ENCODE data around the gene VPS39. TPM values are rescaled to one million over a fixed set of nuclear protein-coding genes. Genes with fewer than 3 reads are reported as not detected.

Gene VPS39
- total and polyA plus RNA-seq, 8 donors, result 26.4 to 52.6 (median 32.7) TPM

DNA sequence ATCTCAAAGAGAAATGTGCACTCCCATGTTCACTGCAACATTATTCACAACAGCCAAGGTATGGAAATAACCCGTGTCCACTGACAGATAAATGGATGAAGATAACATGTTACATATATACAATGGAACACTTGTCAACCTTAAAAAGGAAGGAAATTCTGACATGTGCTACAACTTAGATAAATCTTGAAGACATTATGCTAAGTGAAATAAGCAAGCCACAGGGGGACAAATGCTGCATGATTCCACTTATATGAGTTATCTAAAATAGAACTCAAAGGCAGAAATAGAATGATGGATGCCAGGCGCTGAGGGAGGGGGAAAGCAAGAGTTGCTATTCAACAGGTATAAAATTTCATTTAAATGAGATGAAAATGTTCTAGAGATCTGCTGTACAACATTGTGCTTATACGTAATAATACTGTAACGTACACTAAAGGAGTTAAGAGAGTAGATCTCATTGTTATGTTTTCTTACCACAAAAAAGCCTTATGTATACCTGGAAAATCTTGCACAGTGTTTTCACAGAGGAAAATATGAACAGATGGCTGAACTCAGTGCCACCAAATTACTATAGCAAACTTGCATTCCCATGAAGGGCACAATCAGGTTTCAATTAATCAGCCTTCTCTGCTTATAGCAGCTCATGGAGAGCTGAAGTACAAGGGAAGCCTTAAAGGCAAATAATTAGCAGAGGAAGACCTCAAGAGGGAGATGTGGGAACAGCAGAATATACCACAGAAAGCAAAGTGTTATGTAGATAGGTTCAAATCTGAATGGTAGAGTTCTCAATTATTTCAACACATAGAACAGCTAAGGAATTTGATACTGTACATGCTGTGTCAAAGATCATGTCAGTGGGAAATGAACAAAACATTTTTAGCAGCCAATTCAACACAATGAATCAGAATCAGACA lies 8.1 kb upstream of the VPS39 start:
- H3K4me1 ChIP-seq, result no peaks in the 10 kb centered on the region
- no peaks in the 10 kb centered on the region for H3K27me3 ChIP-seq
- H3K9me3 ChIP-seq, result no peaks in the 10 kb centered on the region
- H3K36me3 ChIP-seq, result peaks cover 0 to 45% (median 14%) of the 10 kb centered on the region in 3 donors
- no peak for ATAC-seq
- H3K27ac ChIP-seq, result no peak overlapping the region
- intact Hi-C loops (cut with DNase I), result no loop called here
- TF ChIP-seq, protein P1, sequence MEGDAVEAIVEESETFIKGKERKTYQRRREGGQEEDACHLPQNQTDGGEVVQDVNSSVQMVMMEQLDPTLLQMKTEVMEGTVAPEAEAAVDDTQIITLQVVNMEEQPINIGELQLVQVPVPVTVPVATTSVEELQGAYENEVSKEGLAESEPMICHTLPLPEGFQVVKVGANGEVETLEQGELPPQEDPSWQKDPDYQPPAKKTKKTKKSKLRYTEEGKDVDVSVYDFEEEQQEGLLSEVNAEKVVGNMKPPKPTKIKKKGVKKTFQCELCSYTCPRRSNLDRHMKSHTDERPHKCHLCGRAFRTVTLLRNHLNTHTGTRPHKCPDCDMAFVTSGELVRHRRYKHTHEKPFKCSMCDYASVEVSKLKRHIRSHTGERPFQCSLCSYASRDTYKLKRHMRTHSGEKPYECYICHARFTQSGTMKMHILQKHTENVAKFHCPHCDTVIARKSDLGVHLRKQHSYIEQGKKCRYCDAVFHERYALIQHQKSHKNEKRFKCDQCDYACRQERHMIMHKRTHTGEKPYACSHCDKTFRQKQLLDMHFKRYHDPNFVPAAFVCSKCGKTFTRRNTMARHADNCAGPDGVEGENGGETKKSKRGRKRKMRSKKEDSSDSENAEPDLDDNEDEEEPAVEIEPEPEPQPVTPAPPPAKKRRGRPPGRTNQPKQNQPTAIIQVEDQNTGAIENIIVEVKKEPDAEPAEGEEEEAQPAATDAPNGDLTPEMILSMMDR (IDR thresholded peaks at IDR 0.05), result no peak
- WGBS, 2 donors, result 90 to 93% methylated on average over 4 of the region's 4 CpGs
- no peak for DNase-seq
- no peak for FAIRE-seq
- no peak overlapping the region for H3K4me3 ChIP-seq

DNA sequence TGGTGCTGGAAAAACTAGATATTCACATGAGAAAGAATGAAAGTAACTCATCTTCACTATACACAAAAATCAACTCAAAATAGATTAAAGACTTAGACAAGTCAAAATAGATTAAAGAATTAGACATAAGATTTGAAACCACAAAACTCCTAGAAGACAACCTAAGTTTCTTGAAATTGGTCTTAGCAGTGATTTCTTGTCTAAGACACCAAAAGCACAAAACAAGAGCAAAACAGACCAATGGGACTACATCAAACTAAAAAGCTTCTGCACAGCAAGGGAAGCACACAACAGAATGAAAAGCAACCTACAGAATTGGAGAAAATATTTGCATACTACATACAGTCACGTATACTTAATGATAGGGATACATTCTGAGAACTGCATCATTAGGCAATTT lies 6.5 kb upstream of the VPS39 start:
- ATAC-seq, result no peak
- no peak for FAIRE-seq
- 90 to 94% methylated on average over 1 of the region's 1 CpG for WGBS, 2 donors

DNA sequence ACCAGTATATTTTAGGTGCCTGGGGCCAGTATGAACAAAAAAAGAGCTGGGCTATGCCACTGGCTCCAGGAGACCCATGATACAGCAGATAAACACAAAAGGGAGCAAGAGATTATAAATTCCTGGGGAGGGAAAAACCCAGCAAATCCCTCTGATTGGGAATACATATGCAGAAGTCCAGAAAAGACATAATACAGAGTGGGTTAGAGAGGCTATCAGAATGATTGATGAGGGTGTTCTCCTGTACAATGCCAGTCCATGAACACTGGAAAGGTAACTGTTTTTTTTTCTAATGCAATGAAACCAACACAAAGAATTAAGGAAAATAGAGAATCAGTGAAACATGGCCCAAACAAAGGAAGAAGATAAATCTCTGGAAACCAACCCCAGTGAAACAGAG lies 5.4 kb upstream of the VPS39 start:
- no peak for ATAC-seq
- Histone ChIP-seq H3K4me1 (no peaks in the 10 kb centered on the region), H3K27me3 (no peaks in the 10 kb centered on the region), H3K9me3 (no peaks in the 10 kb centered on the region), H3K36me3 (peaks cover 0 to 35% (median 8%) of the 10 kb centered on the region in 3 donors), H3K27ac (no peak overlapping the region), H3K4me3 (no peak overlapping the region)
- intact Hi-C loops (cut with DNase I), result no loop called here
- FAIRE-seq, result no peak
- no peak for DNase-seq
- TF ChIP-seq, protein P1 (IDR thresholded peaks at IDR 0.05), result no peak

More for the DNA sequence above, 6.5 kb upstream of the VPS39 start:
- intact Hi-C loops (cut with DNase I), result no loop called here
- Histone ChIP-seq H3K36me3 (peaks cover 0 to 45% (median 14%) of the 10 kb centered on the region in 3 donors), H3K27me3 (no peaks in the 10 kb centered on the region), H3K4me3 (no peak overlapping the region), H3K4me1 (no peaks in the 10 kb centered on the region), H3K27ac (no peak overlapping the region), H3K9me3 (no peaks in the 10 kb centered on the region)
- TF ChIP-seq, protein P1 (IDR thresholded peaks at IDR 0.05), result no peak
- DNase-seq, result no peak

DNA sequence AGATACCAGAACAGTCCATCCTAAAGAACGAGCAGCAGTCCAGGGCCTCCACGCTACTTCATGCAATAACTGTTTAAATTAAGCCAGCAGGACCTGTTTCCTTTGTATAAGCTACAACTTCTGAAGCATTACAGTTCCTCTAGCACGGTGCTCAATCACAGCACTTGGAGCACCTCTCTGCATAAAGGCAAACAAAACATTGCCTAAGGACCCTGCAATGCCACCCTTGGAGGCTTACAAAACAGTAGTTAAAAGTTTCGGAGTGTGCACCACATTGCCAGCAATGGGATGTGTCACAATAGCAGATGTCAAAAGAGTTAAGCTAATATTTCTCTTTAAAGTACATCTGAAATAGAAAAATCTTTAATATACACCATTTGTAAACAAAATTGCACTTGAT lies 2.6 kb upstream of the VPS39 start:
- TF ChIP-seq, protein P1 (IDR thresholded peaks at IDR 0.05), result no peak
- FAIRE-seq (no peak), DNase-seq (no peak), ATAC-seq (no peak)
- Histone ChIP-seq H3K27me3 (no peaks in the 10 kb centered on the region), H3K9me3 (no peaks in the 10 kb centered on the region), H3K4me1 (peaks cover 5 to 13% (median 8%) of the 10 kb centered on the region in 3 donors), H3K27ac (no peak overlapping the region), H3K4me3 (no peak overlapping the region), H3K36me3 (peaks cover 0 to 9% (median 0%) of the 10 kb centered on the region in 3 donors)
- intact Hi-C loops (cut with DNase I), result no loop called here
- 94 to 97% methylated on average over 4 of the region's 4 CpGs for WGBS, 2 donors

- no peak for FAIRE-seq
- Histone ChIP-seq H3K27me3 (no peaks in the 10 kb centered on the region), H3K9me3 (no peaks in the 10 kb centered on the region), H3K4me3 (peak overlapping the region in 1 of 4 donors; percentile 94), H3K27ac (no peak overlapping the region), H3K36me3 (peaks cover 0 to 6% (median 0%) of the 10 kb centered on the region in 3 donors), H3K4me1 (peaks cover 8 to 13% (median 9%) of the 10 kb centered on the region in 3 donors)
- ATAC-seq, result no peak
- TF ChIP-seq, protein P1 (IDR thresholded peaks at IDR 0.05), result no peak
- WGBS, 2 donors, result 62 to 67% methylated on average over 4 of the region's 4 CpGs
- intact Hi-C loops (cut with DNase I), result no loop called here
- no peak for DNase-seq
Measured at GRCh38 chr15:42206406-42206805, 1.7 kb downstream of the VPS39 start.

Measured in pancreas (tissue), 10 donors.